Hepatocyte (in vitro differentiated cells): ENCODE results near the gene LBHD1. TPM values are rescaled to one million over a fixed set of nuclear protein-coding genes. Genes with fewer than 3 reads are reported as not detected.

Experiments used
- DNase-seq: peaks from one replicate; pipeline ENCODE4 v3.0.0-alpha.2; 2016; ENCODE audit warnings: low spot score
- H2AFZ ChIP-seq: fragments of 200-600 bp; sonication (generic); 2 replicates; pipeline ENCODE4 v1.6.0; 2016; ENCODE audit warnings: antibody characterized with exemption, mild to moderate bottlenecking
- H3K27ac ChIP-seq: fragments of 200-600 bp; sonication (generic); 2 replicates; pipeline ENCODE4 v1.5.1; 2016; ENCODE audit warnings: mild to moderate bottlenecking
- H3K27me3 ChIP-seq: fragments of 200-600 bp; sonication (generic); 2 replicates; pipeline ENCODE4 v1.6.1; 2016
- H3K36me3 ChIP-seq: fragments of 200-600 bp; sonication (generic); replicated peaks from 2 replicates; pipeline ENCODE4 v1.5.1; 2016; ENCODE audit warnings: low read depth; ENCODE audit not compliant: insufficient read depth
- H3K4me1 ChIP-seq: fragments of 200-600 bp; sonication (generic); 2 replicates; pipeline ENCODE4 v1.5.1; 2016; ENCODE audit warnings: mild to moderate bottlenecking, moderate library complexity; ENCODE audit not compliant: insufficient read depth
- H3K4me2 ChIP-seq: fragments of 200-600 bp; sonication (generic); 2 replicates; pipeline ENCODE4 v1.6.0; 2016
- H3K4me3 ChIP-seq: fragments of 200-600 bp; sonication (generic); 2 replicates; pipeline ENCODE4 v1.5.1; 2016; ENCODE audit warnings: mild to moderate bottlenecking
- H3K79me2 ChIP-seq: fragments of 200-600 bp; sonication (generic); 2 replicates; pipeline ENCODE4 v1.6.0; 2017; ENCODE audit warnings: mild to moderate bottlenecking
- H3K9me2 ChIP-seq: fragments of 200-600 bp; sonication (generic); replicated peaks from 2 replicates; pipeline ENCODE4 v1.6.0; 2017; ENCODE audit warnings: mild to moderate bottlenecking; ENCODE audit not compliant: insufficient read depth
- H3K9me3 ChIP-seq: fragments of 200-600 bp; sonication (generic); 2 replicates; pipeline ENCODE4 v1.5.1; 2016; ENCODE audit warnings: low read depth, mild to moderate bottlenecking
- H4K20me1 ChIP-seq: fragments of 200-600 bp; sonication (generic); 2 replicates; pipeline ENCODE4 v1.6.0; 2016; ENCODE audit warnings: mild to moderate bottlenecking; ENCODE audit not compliant: insufficient read depth, poor library complexity, severe bottlenecking
- CTCF ChIP-seq: fragments of 200-600 bp; sonication (generic); IDR thresholded peaks from 2 replicates; pipeline ENCODE4 v1.5.1; 2016; ENCODE audit warnings: antibody characterized with exemption, mild to moderate bottlenecking; ENCODE audit not compliant: poor library complexity
- EZH2 ChIP-seq: fragments of 200-600 bp; sonication (generic); IDR thresholded peaks from 2 replicates; pipeline ENCODE4 v1.6.1; 2016; ENCODE audit warnings: antibody characterized with exemption, mild to moderate bottlenecking, borderline replicate concordance
- EZH2phosphoT487 ChIP-seq: fragments of 200-600 bp; sonication (generic); IDR thresholded peaks from one replicate; pipeline ENCODE4 v1.6.1; 2018; ENCODE audit warnings: antibody characterized with exemption, mild to moderate bottlenecking, low read depth, moderate library complexity; ENCODE audit not compliant: unreplicated experiment, severe bottlenecking
- WGBS: methylation state at CpG from one replicate; pipeline ENCODE4 v1.1.6; 2016; ENCODE audit warnings: low lambda C conversion rate; ENCODE audit errors: missing lambda C conversion rate; 5-methylcytosine and 5-hydroxymethylcytosine counted together
- polyA plus RNA-seq: library from polyadenylated mRNA; unstranded; fragments of >200 nt; fragmentation: Nextera tagmentation; extraction: Ambion mirVana; gene quantifications from 2 replicates; pipeline ENCODE4 v1.2.1, GENCODE V29; 2016
- small RNA-seq: library from RNA; depleted of rRNA; stranded (forward); fragments of <200 nt; gene quantifications from one replicate; pipeline ENCODE3, GENCODE V24; 2014
- total RNA-seq: library from RNA; depleted of rRNA; stranded (reverse); fragments of >200 nt; gene quantifications from 2 replicates; pipeline ENCODE4 v1.2.3, GENCODE V29; 2014

The LBHD1 gene
- total and polyA plus RNA-seq, 2 experiments from 2014 or later, result 6.5 to 11.2 TPM

- H4K20me1 ChIP-seq, result no peaks in the 10 kb centered on the region
- H3K4me3 ChIP-seq, result no peak overlapping the region
- TF ChIP-seq CTCF, result no peak
- no peak for TF ChIP-seq EZH2
- TF ChIP-seq EZH2phosphoT487, result no peak
- H3K27me3 ChIP-seq, result no peaks in the 10 kb centered on the region
- WGBS, result 72% methylated on average over 8 of the region's 8 CpGs
- H3K4me2 ChIP-seq, result no peak overlapping the region
- peak overlapping the region; percentile 97 for H3K27ac ChIP-seq
- no peaks in the 10 kb centered on the region for H3K9me3 ChIP-seq
- H3K79me2 ChIP-seq, result peaks cover 21% of the 10 kb centered on the region
- no peak overlapping the region for H2AFZ ChIP-seq
- no peaks in the 10 kb centered on the region for H3K36me3 ChIP-seq
- H3K9me2 ChIP-seq, result no peaks in the 10 kb centered on the region
- H3K4me1 ChIP-seq, result peaks cover 15% of the 10 kb centered on the region
- DNase-seq, result peak; percentile 77
Observed at GRCh38 chr11:62614275-62614674, 57.8 kb downstream of the LBHD1 start.

GRCh38 chr11:62613291-62613778 is 58.7 kb downstream of the LBHD1 start:
- 86% methylated on average over 15 of the region's 15 CpGs for WGBS
- H3K27ac ChIP-seq, result peak overlapping the region; percentile 97
- no peak overlapping the region for H2AFZ ChIP-seq
- no peaks in the 10 kb centered on the region for H3K36me3 ChIP-seq
- H3K4me3 ChIP-seq, result no peak overlapping the region
- peak overlapping the region; percentile 98 for H3K4me2 ChIP-seq
- no peak for DNase-seq
- H3K9me3 ChIP-seq, result no peaks in the 10 kb centered on the region
- H3K79me2 ChIP-seq, result peaks cover 14% of the 10 kb centered on the region
- H3K4me1 ChIP-seq, result peaks cover 15% of the 10 kb centered on the region
- no peaks in the 10 kb centered on the region for H3K9me2 ChIP-seq
- no peaks in the 10 kb centered on the region for H4K20me1 ChIP-seq
- TF ChIP-seq CTCF (no peak), EZH2 (no peak), EZH2phosphoT487 (no peak)
- no peaks in the 10 kb centered on the region for H3K27me3 ChIP-seq

Small RNAs within 50 kb of the gene (small RNA-seq; reads per million reads assigned to genes)
- gene SNORA57, result not detected

Other genes starting within 250 kb of the LBHD1 start
- gene AHNAK, start 125.5 kb downstream of the LBHD1 start, total RNA-seq, result 218 and 237 TPM in 2 replicates
- gene AHNAK, start 125.5 kb downstream of the LBHD1 start, polyA plus RNA-seq, result 38.0 and 47.6 TPM in 2 replicates
- 1,612 and 1,634 TPM in 2 replicates for gene EEF1G, start 98.4 kb downstream of the LBHD1 start, total RNA-seq
- 501 and 526 TPM in 2 replicates for gene EEF1G, start 98.4 kb downstream of the LBHD1 start, polyA plus RNA-seq
- 6.7 and 11.7 TPM in 2 replicates for gene TUT1, start 80.7 kb downstream of the LBHD1 start, total RNA-seq
- 14.2 and 16.5 TPM in 2 replicates for gene TUT1, start 80.7 kb downstream of the LBHD1 start, polyA plus RNA-seq
- gene MTA2, start 70.4 kb downstream of the LBHD1 start, total RNA-seq, result 46.8 and 53.1 TPM in 2 replicates
- 17.1 and 25.6 TPM in 2 replicates for gene MTA2, start 70.4 kb downstream of the LBHD1 start, polyA plus RNA-seq
- 18.3 and 21.6 TPM in 2 replicates for gene EML3, start 59.5 kb downstream of the LBHD1 start, total RNA-seq
- gene EML3, start 59.5 kb downstream of the LBHD1 start, polyA plus RNA-seq, result 22.6 and 51.0 TPM in 2 replicates
- gene ROM1, start 59.0 kb downstream of the LBHD1 start, total RNA-seq, result 1.5 and 1.9 TPM in 2 replicates
- 2.1 and 3.2 TPM in 2 replicates for gene ROM1, start 59.0 kb downstream of the LBHD1 start, polyA plus RNA-seq
- gene B3GAT3, start 50.3 kb downstream of the LBHD1 start, total RNA-seq, result 32.3 and 34.4 TPM in 2 replicates
- 59.6 and 61.4 TPM in 2 replicates for gene B3GAT3, start 50.3 kb downstream of the LBHD1 start, polyA plus RNA-seq
- gene GANAB, start 25.7 kb downstream of the LBHD1 start, total RNA-seq, result 251 and 254 TPM in 2 replicates
- 212 and 232 TPM in 2 replicates for gene GANAB, start 25.7 kb downstream of the LBHD1 start, polyA plus RNA-seq
- gene INTS5, start 19.0 kb downstream of the LBHD1 start, total RNA-seq, result 12.6 and 18.7 TPM in 2 replicates
- gene INTS5, start 19.0 kb downstream of the LBHD1 start, polyA plus RNA-seq, result 19.1 and 21.1 TPM in 2 replicates
- gene C11orf98, start 7.1 kb downstream of the LBHD1 start, total RNA-seq, result 63.7 and 80.4 TPM in 2 replicates
- 116 and 133 TPM in 2 replicates for gene C11orf98, start 7.1 kb downstream of the LBHD1 start, polyA plus RNA-seq
- 10.0 and 22.5 TPM in 2 replicates for gene CSKMT, start 7.0 kb downstream of the LBHD1 start, total RNA-seq
- 5.7 and 7.1 TPM in 2 replicates for gene CSKMT, start 7.0 kb downstream of the LBHD1 start, polyA plus RNA-seq
- 8.9 and 11.1 TPM in 2 replicates for gene UQCC3, start 594 bp downstream of the LBHD1 start, total RNA-seq
- gene UQCC3, start 594 bp downstream of the LBHD1 start, polyA plus RNA-seq, result 17.0 and 19.0 TPM in 2 replicates
- gene UBXN1, start 6.8 kb upstream of the LBHD1 start, total RNA-seq, result 73.0 and 74.1 TPM in 2 replicates
- gene UBXN1, start 6.8 kb upstream of the LBHD1 start, polyA plus RNA-seq, result 73.2 and 73.8 TPM in 2 replicates
- gene LRRN4CL, start 17.3 kb upstream of the LBHD1 start, total RNA-seq, result 0.40 and 1.1 TPM in 2 replicates
- gene LRRN4CL, start 17.3 kb upstream of the LBHD1 start, polyA plus RNA-seq, result 0.15 and 0.41 TPM in 2 replicates
- gene BSCL2, start 35.2 kb upstream of the LBHD1 start, total RNA-seq, result 39.3 and 49.2 TPM in 2 replicates
- gene BSCL2, start 35.2 kb upstream of the LBHD1 start, polyA plus RNA-seq, result 78.7 and 81.0 TPM in 2 replicates
- gene GNG3, start 35.4 kb upstream of the LBHD1 start, total RNA-seq, result 0.23 and 0.24 TPM in 2 replicates
- 0.41 and 1.2 TPM in 2 replicates for gene GNG3, start 35.4 kb upstream of the LBHD1 start, polyA plus RNA-seq
- 14.0 and 15.4 TPM in 2 replicates for gene HNRNPUL2, start 55.2 kb upstream of the LBHD1 start, total RNA-seq
- 2.3 and 3.7 TPM in 2 replicates for gene HNRNPUL2, start 55.2 kb upstream of the LBHD1 start, polyA plus RNA-seq
- gene TTC9C, start 56.2 kb upstream of the LBHD1 start, total RNA-seq, result 26.3 and 35.0 TPM in 2 replicates
- gene TTC9C, start 56.2 kb upstream of the LBHD1 start, polyA plus RNA-seq, result 35.4 and 39.9 TPM in 2 replicates
- gene ZBTB3, start 81.9 kb upstream of the LBHD1 start, total RNA-seq, result 7.0 and 11.0 TPM in 2 replicates
- gene ZBTB3, start 81.9 kb upstream of the LBHD1 start, polyA plus RNA-seq, result 4.0 and 4.3 TPM in 2 replicates
- 96.5 and 110 TPM in 2 replicates for gene POLR2G, start 89.3 kb upstream of the LBHD1 start, total RNA-seq
- gene POLR2G, start 89.3 kb upstream of the LBHD1 start, polyA plus RNA-seq, result 171 and 195 TPM in 2 replicates
- 20.5 and 23.2 TPM in 2 replicates for gene TAF6L, start 99.1 kb upstream of the LBHD1 start, total RNA-seq
- gene TAF6L, start 99.1 kb upstream of the LBHD1 start, polyA plus RNA-seq, result 35.9 and 36.0 TPM in 2 replicates
- 78.0 and 99.1 TPM in 2 replicates for gene TMEM179B, start 115.1 kb upstream of the LBHD1 start, total RNA-seq
- gene TMEM179B, start 115.1 kb upstream of the LBHD1 start, polyA plus RNA-seq, result 163 and 172 TPM in 2 replicates
- gene TMEM223, start 119.7 kb upstream of the LBHD1 start, total RNA-seq, result 28.4 and 31.9 TPM in 2 replicates
- 30.3 and 36.1 TPM in 2 replicates for gene TMEM223, start 119.7 kb upstream of the LBHD1 start, polyA plus RNA-seq
- 37.2 and 37.6 TPM in 2 replicates for gene NXF1, start 133.2 kb upstream of the LBHD1 start, total RNA-seq
- gene NXF1, start 133.2 kb upstream of the LBHD1 start, polyA plus RNA-seq, result 71.9 and 91.4 TPM in 2 replicates
- gene STX5, start 159.8 kb upstream of the LBHD1 start, total RNA-seq, result 35.4 and 37.3 TPM in 2 replicates
- gene STX5, start 159.8 kb upstream of the LBHD1 start, polyA plus RNA-seq, result 49.7 and 50.4 TPM in 2 replicates
- not detected in 2 replicates for gene TEX54, start 160.6 kb upstream of the LBHD1 start, total RNA-seq
- 1.8 and 3.5 TPM in 2 replicates for gene TEX54, start 160.6 kb upstream of the LBHD1 start, polyA plus RNA-seq
- 28.0 and 30.9 TPM in 2 replicates for gene WDR74, start 167.3 kb upstream of the LBHD1 start, total RNA-seq
- 28.9 and 34.1 TPM in 2 replicates for gene WDR74, start 167.3 kb upstream of the LBHD1 start, polyA plus RNA-seq
- 335 and 573 TPM in 2 replicates for gene SLC3A2, start 208.6 kb upstream of the LBHD1 start, total RNA-seq
- gene SLC3A2, start 208.6 kb upstream of the LBHD1 start, polyA plus RNA-seq, result 456 and 476 TPM in 2 replicates
- gene CHRM1, start 249.1 kb upstream of the LBHD1 start, total RNA-seq, result not detected in 2 replicates
- gene CHRM1, start 249.1 kb upstream of the LBHD1 start, polyA plus RNA-seq, result not detected in 2 replicates